Mesothelial cell of epicardium (in vitro differentiated cells): Measurements from ENCODE around the gene NUP50. TPM values are rescaled to one million over a fixed set of nuclear protein-coding genes. Genes with fewer than 3 reads are reported as not detected.

Experiments used
- DNase-seq, 2 experiments: peaks; one replicate each; pipeline ENCODE4 v3.0.0; 2021; ENCODE audit warnings: low spot score in 2 of 2; ENCODE audit not compliant: unreplicated experiment in 2 of 2
- H3K27ac Mint-ChIP-seq: 2 replicates; pipeline ENCODE4 v1.8.0; 2021; ENCODE audit warnings: mixed read lengths
- H3K27me3 Mint-ChIP-seq: 2 replicates; pipeline ENCODE4 v1.8.0; 2021; ENCODE audit warnings: low read depth, mixed read lengths
- H3K36me3 Mint-ChIP-seq: 2 replicates; pipeline ENCODE4 v1.8.0; 2021; ENCODE audit warnings: mixed read lengths
- H3K4me1 Mint-ChIP-seq: 2 replicates; pipeline ENCODE4 v1.8.0; 2021; ENCODE audit warnings: mixed read lengths
- H3K4me3 Mint-ChIP-seq: 2 replicates; pipeline ENCODE4 v1.8.0; 2021; ENCODE audit warnings: mild to moderate bottlenecking, moderate library complexity, mixed read lengths
- H3K9me3 Mint-ChIP-seq: 2 replicates; pipeline ENCODE4 v1.8.0; 2021; ENCODE audit warnings: mixed read lengths
- CTCF ChIP-seq: fragments of 200-600 bp; sonication (generic); IDR thresholded peaks from one replicate; pipeline ENCODE4 v1.5.0; 2021; ENCODE audit warnings: antibody characterized with exemption; ENCODE audit not compliant: unreplicated experiment
- total RNA-seq: library from RNA; stranded (reverse); gene quantifications from 3 replicates; pipeline ENCODE4 v1.2.1, GENCODE V29; 2021

The NUP50 gene
- total RNA-seq, 1 donor from 2014 or later = 45.8 TPM

GRCh38 chr22:45197606-45198462 is 34.1 kb downstream of the NUP50 start:
- no peak for TF ChIP-seq CTCF
- Mint-ChIP-seq H3K27me3 (no peaks in the 10 kb centered on the region), H3K4me1 (peaks cover 6% of the 10 kb centered on the region), H3K27ac (no peak overlapping the region), H3K4me3 (no peak overlapping the region), H3K9me3 (no peaks in the 10 kb centered on the region), H3K36me3 (peaks cover 10% of the 10 kb centered on the region)
- DNase-seq = no peak

- Mint-ChIP-seq H3K27me3 (no peaks in the 10 kb centered on the region), H3K4me3 (no peak overlapping the region), H3K9me3 (no peaks in the 10 kb centered on the region), H3K4me1 (peaks cover 6% of the 10 kb centered on the region), H3K36me3 (peaks cover 10% of the 10 kb centered on the region), H3K27ac (no peak overlapping the region)
- DNase-seq = no peak
- no peak for TF ChIP-seq CTCF
Measured at GRCh38 chr22:45198463-45198795, 34.7 kb downstream of the NUP50 start.

- H3K4me1 Mint-ChIP-seq = peaks cover 10% of the 10 kb centered on the region
- H3K27ac Mint-ChIP-seq = no peak overlapping the region
- H3K36me3 Mint-ChIP-seq = peaks cover 10% of the 10 kb centered on the region
- no peak overlapping the region for H3K4me3 Mint-ChIP-seq
- no peaks in the 10 kb centered on the region for H3K9me3 Mint-ChIP-seq
- no peaks in the 10 kb centered on the region for H3K27me3 Mint-ChIP-seq
- TF ChIP-seq CTCF = no peak
- no peak for DNase-seq
Measured at GRCh38 chr22:45199723-45200122, 36.0 kb downstream of the NUP50 start.

- H3K4me1 Mint-ChIP-seq = peaks cover 14% of the 10 kb centered on the region
- peaks cover 10% of the 10 kb centered on the region for H3K36me3 Mint-ChIP-seq
- no peak for TF ChIP-seq CTCF
- H3K27ac Mint-ChIP-seq = no peak overlapping the region
- H3K27me3 Mint-ChIP-seq = no peaks in the 10 kb centered on the region
- no peaks in the 10 kb centered on the region for H3K9me3 Mint-ChIP-seq
- H3K4me3 Mint-ChIP-seq = no peak overlapping the region
- no peak for DNase-seq
Measured at GRCh38 chr22:45200230-45200629, 36.5 kb downstream of the NUP50 start.

- Mint-ChIP-seq H3K36me3 (peaks cover 10% of the 10 kb centered on the region), H3K27me3 (no peaks in the 10 kb centered on the region), H3K27ac (no peak overlapping the region), H3K9me3 (no peaks in the 10 kb centered on the region), H3K4me3 (no peak overlapping the region), H3K4me1 (peaks cover 14% of the 10 kb centered on the region)
- no peak for TF ChIP-seq CTCF
- DNase-seq = no peak
Measured at GRCh38 chr22:45200860-45201511, 37.3 kb downstream of the NUP50 start.
